CD8-positive, alpha-beta memory T cell (primary cell): ENCODE data around the gene HELZ. TPM values are rescaled to one million over a fixed set of nuclear protein-coding genes. Genes with fewer than 3 reads are reported as not detected.

Experiments used
- CTCF ChIA-PET: fragments of 350-600 bp; sonication (Branson Sonifier 250); formaldehyde crosslinking; loops from one replicate; lab custom pipeline; 2021; ENCODE audit warnings: antibody characterized with exemption; lab: Charles Lee
- POLR2A ChIA-PET: fragments of 350-600 bp; sonication (Branson Sonifier 250); formaldehyde crosslinking; loops from one replicate; lab custom pipeline; 2021; ENCODE audit warnings: antibody characterized with exemption; lab: Charles Lee
- DNase-seq, 5 donors: peaks; one replicate each; pipeline versions ENCODE4 v3.0.0 to v3.0.0-alpha.2; 2020 to 2022; ENCODE audit warnings: mixed read lengths in 1 of 5
- H3K27ac ChIP-seq: one replicate; pipeline ENCODE4 v1.7.0; 2013; ENCODE audit warnings: low read depth, mild to moderate bottlenecking, low read length, moderate library complexity
- H3K27me3 ChIP-seq: 2 replicates; pipeline ENCODE4 v1.7.0; 2013; ENCODE audit warnings: low read length, mild to moderate bottlenecking; ENCODE audit not compliant: insufficient read depth, poor library complexity, severe bottlenecking
- H3K36me3 ChIP-seq: 2 replicates; pipeline ENCODE4 v1.7.0; 2013; ENCODE audit warnings: mild to moderate bottlenecking, low read length, moderate library complexity; ENCODE audit not compliant: insufficient read depth
- H3K4me1 ChIP-seq: 2 replicates; pipeline ENCODE4 v1.7.0; 2013; ENCODE audit warnings: mild to moderate bottlenecking, low read length, moderate library complexity; ENCODE audit not compliant: insufficient read depth
- H3K4me3 ChIP-seq: 2 replicates; pipeline ENCODE4 v1.7.0; 2013; ENCODE audit warnings: mild to moderate bottlenecking, low read length
- H3K9me3 ChIP-seq: 2 replicates; pipeline ENCODE4 v1.7.0; 2013; ENCODE audit warnings: mild to moderate bottlenecking, low read length
- H3K27ac Mint-ChIP-seq, 8 donors: one replicate each; pipeline ENCODE4 v1.8.0; 2020 to 2021; ENCODE audit warnings: mixed read lengths in 8 of 8, mild to moderate bottlenecking in 6 of 8, inconsistent platforms in 3 of 8, moderate library complexity in 3 of 8
- H3K27me3 Mint-ChIP-seq, 2 donors: one replicate each; pipeline ENCODE4 v1.8.0; 2020 to 2021; ENCODE audit warnings: mixed read lengths in 2 of 2, mild to moderate bottlenecking in 1 of 2, moderate library complexity in 1 of 2
- H3K36me3 Mint-ChIP-seq, 3 donors: one replicate each; pipeline ENCODE4 v1.8.0; 2020 to 2021; ENCODE audit warnings: mixed read lengths in 3 of 3, inconsistent platforms in 1 of 3, mild to moderate bottlenecking in 1 of 3
- H3K4me1 Mint-ChIP-seq, 3 donors: one replicate each; pipeline ENCODE4 v1.8.0; 2020 to 2021; ENCODE audit warnings: mixed read lengths in 3 of 3, inconsistent platforms in 1 of 3, mild to moderate bottlenecking in 1 of 3
- H3K4me3 Mint-ChIP-seq, 7 donors: one replicate each; pipeline ENCODE4 v1.8.0; 2020 to 2021; ENCODE audit warnings: mixed read lengths in 7 of 7, mild to moderate bottlenecking in 6 of 7, moderate library complexity in 4 of 7, inconsistent platforms in 2 of 7
- H3K9me3 Mint-ChIP-seq, 5 donors: one replicate each; pipeline ENCODE4 v1.8.0; 2020 to 2022; ENCODE audit warnings: mixed read lengths in 5 of 5, mild to moderate bottlenecking in 3 of 5, moderate library complexity in 2 of 5, inconsistent platforms in 1 of 5
- polyA plus RNA-seq: library from polyadenylated mRNA; unstranded; fragments of 300-500 nt; fragmentation: Illumina TruSeq; gene quantifications from one replicate; pipeline ENCODE4 v1.2.3, GENCODE V29; 2021
- total RNA-seq, 2 experiments: library from RNA; stranded (reverse); gene quantifications; one replicate each; pipeline ENCODE4 v1.2.3, GENCODE V29; 2021

Gene HELZ
- total and polyA plus RNA-seq, 3 experiments from 2014 or later = 56.4 to 85.0 (median 62.5) TPM

GRCh38 chr17:67137026-67137370 is 108.0 kb downstream of the HELZ start:
- ChIA-PET CTCF (no interaction called here), POLR2A (no interaction called here)
- no peak overlapping the region for H3K27ac ChIP-seq
- H3K36me3 Mint-ChIP-seq = peaks cover 11 to 59% (median 28%) of the 10 kb centered on the region in 3 donors
- H3K27ac Mint-ChIP-seq = peak overlapping the region in 2 of 8 donors; percentile 2 to 8
- no peaks in the 10 kb centered on the region for H3K27me3 Mint-ChIP-seq
- no peak overlapping the region for H3K4me3 Mint-ChIP-seq
- H3K9me3 ChIP-seq = no peaks in the 10 kb centered on the region
- peaks cover 8% of the 10 kb centered on the region for H3K4me1 ChIP-seq
- peaks cover 37 to 48% (median 38%) of the 10 kb centered on the region in 3 donors for H3K4me1 Mint-ChIP-seq
- H3K36me3 ChIP-seq = peaks cover 21% of the 10 kb centered on the region
- DNase-seq = no peak
- no peaks in the 10 kb centered on the region for H3K27me3 ChIP-seq
- peaks cover 0 to 2% (median 0%) of the 10 kb centered on the region in 5 donors for H3K9me3 Mint-ChIP-seq
- H3K4me3 ChIP-seq = no peak overlapping the region

DNA sequence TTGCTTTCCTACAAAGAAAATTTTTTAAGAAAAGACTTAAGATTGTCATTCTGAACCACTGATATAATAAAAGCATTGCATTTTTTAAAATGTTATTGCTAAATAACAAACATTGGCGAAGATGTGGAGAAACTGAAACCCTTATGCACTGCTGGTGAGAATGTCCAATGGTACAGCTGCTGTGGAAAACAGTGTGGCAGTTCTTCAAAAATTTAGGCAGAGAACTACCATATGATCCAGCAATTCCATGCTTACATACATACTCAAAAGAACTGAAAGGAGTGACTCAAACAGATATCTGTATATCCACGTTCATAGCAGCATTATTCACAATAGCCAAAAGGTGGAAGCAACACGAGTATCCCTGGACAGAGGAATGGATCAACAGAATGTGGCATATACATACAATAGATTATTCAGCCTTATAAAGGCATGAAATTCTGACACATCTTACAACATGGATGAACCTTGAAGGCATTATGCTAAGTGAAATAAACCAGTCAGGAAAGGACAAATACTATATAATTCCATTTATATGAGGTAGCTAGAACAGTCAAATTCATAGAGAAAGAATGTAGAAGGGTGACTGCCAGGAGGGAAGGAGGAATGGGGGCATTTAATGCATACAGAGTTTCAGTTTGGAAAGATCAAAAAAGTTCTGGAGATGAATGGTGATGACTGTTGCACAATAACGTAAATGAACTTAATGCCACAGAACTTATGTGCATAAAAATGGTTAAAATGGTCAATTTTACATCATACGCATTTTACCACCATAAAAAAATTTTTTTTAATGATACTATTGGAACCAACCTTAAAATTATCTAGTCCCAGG is 108.6 kb downstream of the HELZ start:
- Histone ChIP-seq H3K36me3 (peaks cover 21% of the 10 kb centered on the region), H3K4me1 (peaks cover 8% of the 10 kb centered on the region), H3K9me3 (no peaks in the 10 kb centered on the region), H3K4me3 (no peak overlapping the region), H3K27ac (no peak overlapping the region), H3K27me3 (no peaks in the 10 kb centered on the region)
- H3K4me1 Mint-ChIP-seq = peaks cover 37 to 48% (median 38%) of the 10 kb centered on the region in 3 donors
- H3K27me3 Mint-ChIP-seq = no peaks in the 10 kb centered on the region
- POLR2A ChIA-PET = no interaction called here
- CTCF ChIA-PET = interaction anchor here (1.6 kb wide), 1 partner anchor 10 kb away, joined by 3 read pairs; no protein-coding TSS in a partner anchor
- DNase-seq = no peak
- H3K4me3 Mint-ChIP-seq = no peak overlapping the region
- no peaks in the 10 kb centered on the region for H3K9me3 Mint-ChIP-seq
- H3K36me3 Mint-ChIP-seq = peaks cover 8 to 62% (median 26%) of the 10 kb centered on the region in 3 donors
- H3K27ac Mint-ChIP-seq = peak overlapping the region in 2 of 8 donors; percentile 2 to 5

DNA sequence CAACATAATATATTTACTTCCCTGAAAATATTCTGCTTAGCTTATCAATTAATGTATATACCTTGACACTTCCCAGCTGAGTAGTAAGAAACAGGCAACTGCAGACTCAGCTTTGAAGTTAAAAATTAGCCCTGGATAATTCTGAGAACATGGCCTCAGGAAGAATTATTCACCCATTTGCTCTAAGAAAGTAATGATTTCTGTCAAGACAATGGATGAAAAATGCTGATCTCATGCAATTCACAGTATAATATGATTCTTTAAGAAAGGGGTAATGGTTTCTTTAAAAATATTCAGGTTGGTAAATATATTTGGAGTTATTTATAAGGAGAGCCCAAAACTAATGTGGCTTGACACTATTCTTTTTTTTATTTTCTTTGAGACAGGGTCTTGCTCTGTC is 111.8 kb downstream of the HELZ start:
- CTCF ChIA-PET = no interaction called here
- POLR2A ChIA-PET = no interaction called here

GRCh38 chr17:67132366-67132765 is 112.6 kb downstream of the HELZ start:
- POLR2A ChIA-PET = no interaction called here
- Mint-ChIP-seq H3K36me3 (peaks cover 8 to 58% (median 23%) of the 10 kb centered on the region in 3 donors), H3K27ac (no peak overlapping the region), H3K27me3 (no peaks in the 10 kb centered on the region), H3K9me3 (no peaks in the 10 kb centered on the region), H3K4me1 (peaks cover 8 to 17% (median 11%) of the 10 kb centered on the region in 3 donors), H3K4me3 (no peak overlapping the region)
- H3K4me1 ChIP-seq = no peaks in the 10 kb centered on the region
- no peak for DNase-seq
- H3K27me3 ChIP-seq = no peaks in the 10 kb centered on the region
- no peak overlapping the region for H3K27ac ChIP-seq
- no peaks in the 10 kb centered on the region for H3K9me3 ChIP-seq
- peaks cover 20% of the 10 kb centered on the region for H3K36me3 ChIP-seq
- CTCF ChIA-PET = no interaction called here
- H3K4me3 ChIP-seq = no peak overlapping the region

More for the DNA sequence above, 111.8 kb downstream of the HELZ start:
- peaks cover 2% of the 10 kb centered on the region for H3K4me1 ChIP-seq
- Mint-ChIP-seq H3K27me3 (no peaks in the 10 kb centered on the region), H3K4me3 (no peak overlapping the region), H3K27ac (peak overlapping the region in 1 of 8 donors; percentile 11), H3K4me1 (peaks cover 11 to 21% (median 17%) of the 10 kb centered on the region in 3 donors), H3K9me3 (no peaks in the 10 kb centered on the region), H3K36me3 (peaks cover 8 to 57% (median 20%) of the 10 kb centered on the region in 3 donors)
- no peaks in the 10 kb centered on the region for H3K27me3 ChIP-seq
- H3K4me3 ChIP-seq = no peak overlapping the region
- peaks cover 20% of the 10 kb centered on the region for H3K36me3 ChIP-seq
- no peaks in the 10 kb centered on the region for H3K9me3 ChIP-seq
- no peak overlapping the region for H3K27ac ChIP-seq
- no peak for DNase-seq

DNA sequence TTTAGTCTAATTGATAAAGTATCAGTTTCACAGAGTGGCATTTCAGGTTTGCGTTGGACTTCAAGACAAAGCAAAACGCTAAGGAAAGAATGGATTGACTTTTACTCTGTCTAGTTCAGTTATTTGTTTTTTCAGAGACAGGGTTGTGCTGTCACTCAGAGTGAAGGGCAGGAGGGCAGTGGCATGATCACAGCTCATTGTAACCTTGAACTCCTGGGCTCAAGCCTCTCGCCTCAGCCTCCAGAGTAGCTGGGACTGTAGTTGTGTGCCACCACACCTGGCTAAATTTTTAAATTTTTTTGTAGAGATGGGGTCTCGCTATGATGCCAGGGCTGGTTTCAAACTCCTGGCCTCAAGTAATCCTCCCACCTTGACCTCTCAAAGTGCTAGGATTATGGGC is 114.2 kb downstream of the HELZ start:
- Mint-ChIP-seq H3K4me1 (peaks cover 10 to 13% (median 12%) of the 10 kb centered on the region in 3 donors), H3K27me3 (no peaks in the 10 kb centered on the region), H3K36me3 (peaks cover 0 to 55% (median 14%) of the 10 kb centered on the region in 3 donors), H3K27ac (peak overlapping the region in 1 of 8 donors; percentile 36), H3K9me3 (no peaks in the 10 kb centered on the region), H3K4me3 (no peak overlapping the region)
- no peaks in the 10 kb centered on the region for H3K4me1 ChIP-seq
- no peak for DNase-seq
- H3K4me3 ChIP-seq = no peak overlapping the region
- H3K9me3 ChIP-seq = no peaks in the 10 kb centered on the region
- CTCF ChIA-PET = no interaction called here
- peaks cover 19% of the 10 kb centered on the region for H3K36me3 ChIP-seq
- no peaks in the 10 kb centered on the region for H3K27me3 ChIP-seq
- no peak overlapping the region for H3K27ac ChIP-seq
- POLR2A ChIA-PET = no interaction called here

- no peak for DNase-seq
- Histone ChIP-seq H3K4me1 (no peaks in the 10 kb centered on the region), H3K9me3 (no peaks in the 10 kb centered on the region), H3K36me3 (peaks cover 8% of the 10 kb centered on the region), H3K27me3 (no peaks in the 10 kb centered on the region), H3K4me3 (no peak overlapping the region), H3K27ac (no peak overlapping the region)
- Mint-ChIP-seq H3K36me3 (peaks cover 0 to 54% (median 11%) of the 10 kb centered on the region in 3 donors), H3K4me1 (peaks cover 12 to 24% (median 23%) of the 10 kb centered on the region in 3 donors), H3K9me3 (no peaks in the 10 kb centered on the region), H3K27ac (no peak overlapping the region), H3K4me3 (no peak overlapping the region), H3K27me3 (no peaks in the 10 kb centered on the region)
- CTCF ChIA-PET = no interaction called here
- POLR2A ChIA-PET = no interaction called here
Observed at GRCh38 chr17:67129283-67129682, 115.7 kb downstream of the HELZ start.

GRCh38 chr17:67128700-67129099 is 116.3 kb downstream of the HELZ start:
- Mint-ChIP-seq H3K27me3 (no peaks in the 10 kb centered on the region), H3K4me1 (peaks cover 12 to 24% (median 24%) of the 10 kb centered on the region in 3 donors), H3K4me3 (no peak overlapping the region), H3K27ac (peak overlapping the region in 1 of 8 donors; percentile 16), H3K9me3 (no peaks in the 10 kb centered on the region), H3K36me3 (peaks cover 0 to 53% (median 10%) of the 10 kb centered on the region in 3 donors)
- Histone ChIP-seq H3K27ac (no peak overlapping the region), H3K27me3 (no peaks in the 10 kb centered on the region), H3K4me1 (no peaks in the 10 kb centered on the region), H3K9me3 (no peaks in the 10 kb centered on the region), H3K36me3 (peaks cover 11% of the 10 kb centered on the region), H3K4me3 (no peak overlapping the region)
- DNase-seq = no peak
- ChIA-PET CTCF (no interaction called here), POLR2A (no interaction called here)

DNA sequence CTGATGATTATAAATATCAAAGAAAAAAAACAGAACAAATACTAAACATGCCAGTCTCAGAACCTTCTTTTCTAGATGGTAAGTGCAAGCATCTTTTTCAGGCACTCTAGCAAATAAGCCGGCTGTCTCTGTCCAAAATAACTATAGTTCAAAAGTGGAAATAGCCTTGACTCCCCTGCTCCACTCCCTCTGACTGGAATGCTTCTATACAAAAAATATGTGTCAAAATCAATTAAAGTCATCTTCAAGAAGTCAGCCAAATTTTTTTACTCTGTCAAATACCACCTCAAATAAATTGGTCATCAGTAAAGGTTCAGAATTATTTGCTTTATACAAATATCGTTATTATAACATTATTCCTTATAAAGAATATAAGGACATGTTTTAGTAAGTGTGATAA is 117.1 kb downstream of the HELZ start:
- Mint-ChIP-seq H3K27me3 (no peaks in the 10 kb centered on the region), H3K4me3 (no peak overlapping the region), H3K27ac (peak overlapping the region in 3 of 8 donors; percentile 11 to 38 (median 35)), H3K4me1 (peaks cover 12 to 26% (median 24%) of the 10 kb centered on the region in 3 donors), H3K9me3 (no peaks in the 10 kb centered on the region), H3K36me3 (peaks cover 0 to 53% (median 10%) of the 10 kb centered on the region in 3 donors)
- no peak for DNase-seq
- Histone ChIP-seq H3K27ac (no peak overlapping the region), H3K4me3 (no peak overlapping the region), H3K27me3 (no peaks in the 10 kb centered on the region), H3K4me1 (no peaks in the 10 kb centered on the region), H3K36me3 (peaks cover 13% of the 10 kb centered on the region), H3K9me3 (no peaks in the 10 kb centered on the region)
- ChIA-PET CTCF (no interaction called here), POLR2A (no interaction called here)
